ENCODE results near the gene PTBP2. TPM values are rescaled to one million over a fixed set of nuclear protein-coding genes. Genes with fewer than 3 reads are reported as not detected.
A peak's percentile ranks its signal among the peaks of the same experiment; 100 is the strongest.

PTBP2 gene
- polyA plus RNA-seq, 3 donors from 2014 or later: 1.8 to 2.4 (median 1.9) TPM

GRCh38 chr1:96845464-96845863 lies 123.9 kb downstream of the PTBP2 start:
- Mint-ChIP-seq H3K36me3 (no peaks in the 10 kb centered on the region), H3K4me1 (no peaks in the 10 kb centered on the region), H3K27me3 (ENCODE audit: low read depth in 3 of 3) (peaks cover 0 to 7% (median 6%) of the 10 kb centered on the region in 3 donors), H3K9me3 (no peaks in the 10 kb centered on the region), H3K4me3 (no peak overlapping the region), H3K27ac (peak overlapping the region in 1 of 6 donors; percentile 5)
- no peak for DNase-seq

- Mint-ChIP-seq H3K27me3 (ENCODE audit: low read depth in 3 of 3) (peaks cover 0 to 2% (median 0%) of the 10 kb centered on the region in 3 donors), H3K36me3 (no peaks in the 10 kb centered on the region), H3K27ac (no peak overlapping the region), H3K9me3 (peaks cover 0 to 25% (median 3%) of the 10 kb centered on the region in 6 donors), H3K4me1 (no peaks in the 10 kb centered on the region), H3K4me3 (no peak overlapping the region)
- no peak for DNase-seq
Measured at GRCh38 chr1:96861836-96862235, 140.3 kb downstream of the PTBP2 start.

- Mint-ChIP-seq H3K4me3 (no peak overlapping the region), H3K27me3 (ENCODE audit: low read depth in 3 of 3) (peaks cover 0 to 2% (median 0%) of the 10 kb centered on the region in 3 donors), H3K9me3 (peaks cover 0 to 25% (median 2%) of the 10 kb centered on the region in 6 donors), H3K4me1 (no peaks in the 10 kb centered on the region), H3K36me3 (no peaks in the 10 kb centered on the region), H3K27ac (no peak overlapping the region)
- no peak for DNase-seq
Measured at GRCh38 chr1:96863449-96863848, 141.9 kb downstream of the PTBP2 start.
